GM23338 (cell line): ENCODE measurements around the gene DNAI1.

Experiments used
- CREB1 ChIP-seq: fragments of 250-450 bp; sonication (Bioruptor Pico); IDR thresholded peaks from 2 replicates; pipeline ENCODE4 v1.5.0; 2020; ENCODE audit warnings: low read depth, mild to moderate bottlenecking, moderate library complexity
- EZH2 ChIP-seq: fragments of 200-600 bp; sonication (generic); IDR thresholded peaks from one replicate; pipeline ENCODE4 v1.8.0; 2017; ENCODE audit warnings: antibody characterized with exemption, mild to moderate bottlenecking, low read depth; ENCODE audit not compliant: unreplicated experiment
- JUNB ChIP-seq: IDR thresholded peaks from one replicate; pipeline ENCODE4 v1.6.1; 2016; ENCODE audit warnings: antibody characterized with exemption; ENCODE audit not compliant: unreplicated experiment
- POLR2AphosphoS5 ChIP-seq: IDR thresholded peaks from 2 replicates; pipeline ENCODE4 v1.6.1; 2016; ENCODE audit warnings: antibody characterized with exemption, low read depth
- REST ChIP-seq: IDR thresholded peaks from one replicate; pipeline ENCODE4 v1.6.1; 2018; ENCODE audit warnings: antibody characterized with exemption; ENCODE audit not compliant: unreplicated experiment
- ZNF331 ChIP-seq: fragments of 250-450 bp; sonication (Bioruptor Pico); IDR thresholded peaks from 2 replicates; pipeline ENCODE4 v1.5.0; 2020; ENCODE audit warnings: low read depth, mild to moderate bottlenecking, moderate library complexity
- TF ChIP-seq, protein P1 (sequence below), 2 experiments: fragments of 200-600 bp in 1 of 2; sonication (generic) in 1 of 2; conservative IDR thresholded peaks; 2 replicates each; pipeline versions ENCODE4 v1.5.1 to v1.6.1; 2016 to 2017; ENCODE audit warnings: antibody characterized with exemption in 2 of 2, low read depth in 2 of 2, mild to moderate bottlenecking in 2 of 2, moderate library complexity in 1 of 2

DNA sequence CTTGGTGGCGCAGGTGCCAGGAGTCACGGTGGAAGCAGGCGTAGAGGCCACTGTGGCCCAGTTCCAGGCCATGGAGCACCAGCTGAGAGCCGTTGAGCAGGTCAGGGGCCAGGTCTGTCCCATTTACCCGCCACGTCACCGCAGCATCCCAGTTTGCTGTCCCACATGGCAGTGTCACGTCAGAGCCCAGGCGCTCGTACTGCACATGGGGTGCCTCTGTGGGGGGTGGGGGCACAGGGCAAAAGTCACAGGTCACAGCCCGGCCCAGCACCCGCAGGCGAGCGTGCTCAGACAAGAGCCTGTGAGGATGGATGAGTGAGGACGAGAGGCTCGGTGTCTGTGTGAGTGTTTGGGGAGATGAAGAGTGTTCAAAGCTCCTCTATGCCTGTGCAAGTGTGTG is 106.0 kb downstream of the DNAI1 start:
- TF ChIP-seq, protein P1, sequence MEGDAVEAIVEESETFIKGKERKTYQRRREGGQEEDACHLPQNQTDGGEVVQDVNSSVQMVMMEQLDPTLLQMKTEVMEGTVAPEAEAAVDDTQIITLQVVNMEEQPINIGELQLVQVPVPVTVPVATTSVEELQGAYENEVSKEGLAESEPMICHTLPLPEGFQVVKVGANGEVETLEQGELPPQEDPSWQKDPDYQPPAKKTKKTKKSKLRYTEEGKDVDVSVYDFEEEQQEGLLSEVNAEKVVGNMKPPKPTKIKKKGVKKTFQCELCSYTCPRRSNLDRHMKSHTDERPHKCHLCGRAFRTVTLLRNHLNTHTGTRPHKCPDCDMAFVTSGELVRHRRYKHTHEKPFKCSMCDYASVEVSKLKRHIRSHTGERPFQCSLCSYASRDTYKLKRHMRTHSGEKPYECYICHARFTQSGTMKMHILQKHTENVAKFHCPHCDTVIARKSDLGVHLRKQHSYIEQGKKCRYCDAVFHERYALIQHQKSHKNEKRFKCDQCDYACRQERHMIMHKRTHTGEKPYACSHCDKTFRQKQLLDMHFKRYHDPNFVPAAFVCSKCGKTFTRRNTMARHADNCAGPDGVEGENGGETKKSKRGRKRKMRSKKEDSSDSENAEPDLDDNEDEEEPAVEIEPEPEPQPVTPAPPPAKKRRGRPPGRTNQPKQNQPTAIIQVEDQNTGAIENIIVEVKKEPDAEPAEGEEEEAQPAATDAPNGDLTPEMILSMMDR (conservative IDR thresholded peaks at IDR 0.05; ENCODE audit: low read depth in 2 of 2) = no peak
- no peak for TF ChIP-seq REST
- TF ChIP-seq CREB1 (CRISPR knock-in tag) = no peak
- TF ChIP-seq EZH2 = no peak
- no peak for TF ChIP-seq POLR2AphosphoS5
- TF ChIP-seq ZNF331 = no peak
- no peak for TF ChIP-seq JUNB
